Measurements from ENCODE around the gene NEURL2.
"Not testable (repeated sequence)": the region's sequence is repeated elsewhere in the genome, so short reads cannot be mapped to it uniquely, and the experiment has no call there.

NEURL2 gene, protein sequence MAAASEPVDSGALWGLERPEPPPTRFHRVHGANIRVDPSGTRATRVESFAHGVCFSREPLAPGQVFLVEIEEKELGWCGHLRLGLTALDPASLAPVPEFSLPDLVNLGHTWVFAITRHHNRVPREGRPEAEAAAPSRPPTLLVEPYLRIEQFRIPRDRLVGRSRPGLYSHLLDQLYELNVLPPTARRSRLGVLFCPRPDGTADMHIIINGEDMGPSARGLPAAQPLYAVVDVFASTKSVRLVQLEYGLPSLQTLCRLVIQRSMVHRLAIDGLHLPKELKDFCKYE

DNA sequence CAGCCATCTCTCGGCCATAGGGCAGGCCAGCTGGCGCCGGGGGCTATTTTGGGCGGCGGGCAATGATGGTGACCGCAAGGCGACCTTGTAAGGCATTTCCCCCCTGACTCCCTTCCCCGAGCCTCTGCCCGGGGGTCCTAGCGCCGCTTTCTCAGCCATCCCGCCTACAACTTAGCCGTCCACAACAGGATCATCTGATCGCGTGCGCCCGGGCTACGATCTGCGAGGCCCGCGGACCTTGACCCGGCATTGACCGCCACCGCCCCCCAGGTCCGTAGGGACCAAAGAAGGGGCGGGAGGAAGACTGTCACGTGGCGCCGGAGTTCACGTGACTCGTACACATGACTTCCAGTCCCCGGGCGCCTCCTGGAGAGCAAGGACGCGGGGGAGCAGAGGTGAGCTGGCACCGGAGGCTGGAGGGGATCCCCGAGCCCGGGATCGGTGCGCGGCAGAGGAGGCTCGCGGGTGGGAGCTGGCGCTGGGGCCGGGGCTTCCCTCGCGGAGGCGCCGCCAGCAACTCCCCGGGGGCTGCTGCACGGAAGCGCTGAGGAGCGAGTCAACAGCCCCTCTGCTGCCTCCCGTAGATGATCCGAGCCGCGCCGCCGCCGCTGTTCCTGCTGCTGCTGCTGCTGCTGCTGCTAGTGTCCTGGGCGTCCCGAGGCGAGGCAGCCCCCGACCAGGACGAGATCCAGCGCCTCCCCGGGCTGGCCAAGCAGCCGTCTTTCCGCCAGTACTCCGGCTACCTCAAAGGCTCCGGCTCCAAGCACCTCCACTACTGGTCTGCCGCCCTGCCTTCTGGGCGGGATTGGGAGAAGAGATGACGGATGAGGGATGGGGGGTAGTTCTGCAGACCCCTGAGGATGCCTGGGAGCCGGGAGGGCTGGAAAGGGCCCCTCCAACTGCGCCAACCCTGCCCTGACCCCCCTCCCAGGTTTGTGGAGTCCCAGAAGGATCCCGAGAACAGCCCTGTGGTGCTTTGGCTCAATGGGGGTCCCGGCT is at the start of gene NEURL2, which contains the start of gene CTSA:
Gene NEURL2 (minus strand): TSS at position 224 of the 999 bp plus-strand sequence. CDS start 217 bp downstream, at position 7.
Gene CTSA (plus strand): TSS at position 351 of the 999 bp plus-strand sequence. CDS start 234 bp downstream, at position 585.
- DNase-seq (ENCODE audit: low spot score) (peak; percentile 85), FAIRE-seq (no peak)

DNA sequence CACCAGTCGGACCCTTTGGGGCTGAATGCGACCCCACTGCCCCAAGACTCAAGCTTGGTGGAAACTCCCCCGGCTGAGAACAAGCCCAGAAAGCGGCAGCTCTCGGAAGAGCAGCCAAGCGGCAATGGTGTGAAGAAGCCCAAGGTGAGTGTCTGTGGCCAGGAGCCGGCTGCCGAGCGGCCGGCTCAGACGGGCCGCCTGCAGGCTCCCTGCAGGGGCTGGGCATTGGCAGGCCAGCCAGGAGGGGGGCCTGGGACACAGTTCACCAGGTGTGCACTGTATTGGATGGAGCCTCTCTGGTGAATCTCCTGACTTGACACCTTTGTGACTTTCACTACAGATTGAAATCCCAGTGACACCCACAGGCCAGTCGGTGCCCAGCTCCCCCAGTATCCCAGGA is 49.5 kb upstream of the NEURL2 start:
- no peak for DNase-seq (ENCODE audit: low spot score)
- no peak for FAIRE-seq

DNA sequence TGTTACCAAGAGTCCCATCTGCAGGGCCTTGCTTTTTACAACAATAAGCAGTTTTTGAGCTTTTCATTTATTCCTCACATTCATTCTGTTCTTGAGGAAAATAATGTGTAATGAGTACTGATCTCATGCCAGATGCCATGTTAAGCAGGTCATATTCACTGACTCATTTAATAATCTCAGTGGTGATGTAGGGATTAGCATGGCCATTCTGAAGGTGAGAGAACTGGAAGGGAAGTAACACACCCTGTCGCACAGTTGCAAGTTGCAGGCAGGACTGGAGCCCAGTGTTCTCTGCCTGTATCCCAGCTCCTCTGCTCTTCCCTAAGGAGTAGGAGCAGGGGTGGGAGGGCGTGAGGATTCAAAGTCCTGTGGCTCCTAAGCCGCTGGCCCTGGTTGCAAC is 49.0 kb upstream of the NEURL2 start:
- FAIRE-seq (no peak), DNase-seq (ENCODE audit: low spot score) (no peak)

DNA sequence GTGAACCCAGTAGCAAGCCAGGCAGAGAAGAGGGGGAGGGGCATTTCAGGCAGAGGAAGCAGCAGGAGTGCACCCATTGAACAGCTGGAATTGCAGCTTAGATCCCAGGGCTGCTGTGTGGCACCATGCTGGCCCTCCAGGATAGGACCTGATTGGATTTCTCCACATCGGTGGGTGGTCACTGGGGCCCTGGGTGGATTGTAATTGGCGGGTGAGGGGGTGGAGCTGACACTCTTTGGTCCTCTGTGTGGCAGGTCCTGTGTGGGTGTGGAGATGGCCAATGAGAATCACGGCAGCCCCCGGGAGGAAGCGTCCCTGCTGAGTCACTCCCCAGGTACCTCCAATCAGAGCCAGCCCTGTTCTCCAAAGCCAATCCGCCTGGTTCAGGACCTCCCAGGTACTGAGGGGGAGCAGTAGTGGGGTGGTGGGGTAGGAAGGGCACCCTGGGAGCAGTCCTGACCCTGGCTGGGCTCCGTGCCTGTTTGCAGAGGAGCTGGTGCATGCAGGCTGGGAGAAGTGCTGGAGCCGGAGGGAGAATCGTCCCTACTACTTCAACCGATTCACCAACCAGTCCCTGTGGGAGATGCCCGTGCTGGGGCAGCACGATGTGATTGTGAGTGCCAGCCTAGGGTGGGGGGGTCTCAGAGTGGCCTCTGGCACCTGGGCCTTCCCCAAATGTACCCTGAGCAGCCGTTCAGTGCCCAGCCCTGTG is 47.9 kb upstream of the NEURL2 start:
- FAIRE-seq (no peak), DNase-seq (ENCODE audit: low spot score) (no peak)

DNA sequence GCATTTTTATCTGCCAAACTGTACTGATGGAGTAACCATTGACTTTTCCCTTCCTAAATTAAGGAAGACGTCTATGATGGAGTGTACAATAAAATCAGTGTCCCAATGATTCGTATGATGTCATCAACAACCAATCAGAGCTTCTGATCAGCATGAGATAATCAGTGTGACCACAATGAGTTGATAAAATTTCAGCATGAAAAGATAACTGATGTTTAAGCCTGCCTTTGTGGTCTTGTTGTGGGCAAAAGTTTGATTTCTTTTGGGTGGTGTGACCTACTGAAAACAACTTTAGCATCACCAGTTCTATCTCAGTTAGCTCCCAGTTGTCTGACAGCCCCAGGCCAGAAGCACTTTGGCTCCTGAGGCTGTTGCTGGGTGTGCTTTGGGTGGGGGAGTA is 46.8 kb upstream of the NEURL2 start:
- no peak for FAIRE-seq
- DNase-seq (ENCODE audit: low spot score): peak; percentile 24

DNA sequence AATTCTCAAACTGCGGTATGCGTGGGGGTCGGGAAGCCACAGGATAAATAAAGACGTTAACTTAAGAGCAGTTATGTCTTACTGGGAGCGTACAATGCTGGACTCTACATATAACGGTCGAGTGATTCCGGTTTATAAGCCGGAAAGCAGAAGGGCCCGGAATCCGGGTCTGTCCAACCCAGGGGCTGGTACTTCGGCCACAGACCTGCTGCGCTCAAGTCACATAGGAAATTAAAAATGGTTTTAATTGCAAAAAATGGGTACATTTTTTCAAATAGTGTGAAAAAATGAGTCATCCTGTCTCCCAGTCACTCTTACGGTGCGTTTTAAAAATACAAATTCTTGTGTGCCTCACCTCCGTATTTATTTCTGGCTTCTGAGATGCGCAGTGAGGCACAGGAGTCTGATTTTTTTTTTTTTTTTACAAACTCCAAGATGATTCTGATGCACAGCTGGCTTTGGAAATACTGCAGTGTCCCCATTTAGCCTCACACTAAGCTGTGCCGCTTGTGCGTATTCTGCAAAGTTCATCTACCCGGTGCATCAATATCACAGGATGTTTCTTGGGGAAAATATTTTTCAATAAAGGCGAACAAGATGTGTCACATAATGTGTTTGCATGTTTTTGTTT is 44.5 kb upstream of the NEURL2 start:
- FAIRE-seq (no peak), DNase-seq (ENCODE audit: low spot score) (no peak)

DNA sequence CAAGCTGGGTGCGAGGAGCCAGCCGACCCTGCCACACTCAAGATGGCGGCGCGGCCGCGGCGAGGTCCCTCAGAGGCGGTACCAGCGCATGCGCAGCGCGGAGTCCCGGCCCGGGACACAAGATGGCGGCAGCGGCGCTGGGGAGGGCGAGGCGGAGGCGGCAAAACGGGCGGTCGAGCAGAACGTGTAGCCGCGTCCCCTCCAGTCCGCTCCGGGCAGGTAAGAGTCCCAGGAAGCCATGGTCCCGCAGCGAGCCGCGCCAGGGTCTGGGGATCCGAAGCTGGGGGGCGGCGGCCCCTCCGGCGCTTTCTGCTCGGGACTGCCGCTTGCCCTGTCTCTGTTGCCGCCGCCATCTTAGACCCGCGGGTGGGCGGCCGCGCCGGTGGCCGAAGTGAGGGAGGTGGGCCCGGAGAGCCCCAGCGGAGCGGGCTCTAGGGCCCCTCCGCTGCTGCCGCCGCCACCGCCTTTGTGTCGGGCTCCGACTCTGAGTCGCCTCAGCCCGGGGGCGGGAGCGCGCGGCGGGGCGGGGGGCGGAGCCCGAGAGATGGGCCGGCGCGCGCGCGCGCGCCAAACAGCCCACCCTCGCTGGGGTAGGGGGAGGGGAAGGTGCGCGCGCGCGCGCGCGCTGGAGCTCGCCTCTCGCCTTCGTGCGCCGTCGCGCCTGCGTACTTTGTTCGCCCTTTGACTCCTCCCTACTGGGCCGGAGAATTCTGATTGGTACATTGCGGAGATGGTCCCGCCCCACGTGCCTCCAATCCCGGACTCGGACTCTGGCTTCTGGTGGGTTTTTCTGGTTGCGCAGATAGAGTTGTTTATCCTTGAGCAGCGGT is 43.8 kb upstream of the NEURL2 start, which contains the start of gene PCIF1:
Gene PCIF1 (plus strand): TSS at position 98 of the 830 bp plus-strand sequence. CDS start 4,317 bp downstream, outside the sequence.
- DNase-seq (ENCODE audit: low spot score) (peak; percentile 98), FAIRE-seq (peak; percentile 42)

DNA sequence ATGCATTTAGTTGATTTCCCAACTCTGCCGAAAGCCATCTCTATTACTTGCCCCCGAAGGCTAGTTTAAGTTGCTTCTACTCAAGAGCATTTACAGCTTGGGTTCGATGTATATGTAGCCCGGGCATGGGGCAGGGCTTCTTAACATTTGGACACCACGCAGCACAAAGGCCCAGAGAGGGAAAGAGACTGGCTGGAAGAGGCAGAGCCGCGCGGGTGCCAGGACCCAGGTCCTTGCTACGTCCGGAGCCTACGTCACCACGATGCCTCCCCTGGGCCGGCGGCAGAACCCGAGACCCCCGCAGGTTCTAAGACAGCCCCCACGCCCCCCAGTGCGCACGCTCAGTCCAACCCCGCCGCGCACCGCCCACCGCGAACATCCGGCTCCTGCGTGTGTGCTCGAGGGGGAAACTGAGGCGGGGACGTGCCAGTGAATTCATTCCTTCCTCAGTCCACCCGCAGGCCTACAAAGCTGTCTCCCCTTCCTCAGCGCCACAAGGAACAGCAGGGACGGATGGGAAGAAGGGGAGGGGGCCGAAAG is 43.1 kb upstream of the NEURL2 start:
- peak; percentile 9 for DNase-seq (ENCODE audit: low spot score)
- FAIRE-seq: no peak

DNA sequence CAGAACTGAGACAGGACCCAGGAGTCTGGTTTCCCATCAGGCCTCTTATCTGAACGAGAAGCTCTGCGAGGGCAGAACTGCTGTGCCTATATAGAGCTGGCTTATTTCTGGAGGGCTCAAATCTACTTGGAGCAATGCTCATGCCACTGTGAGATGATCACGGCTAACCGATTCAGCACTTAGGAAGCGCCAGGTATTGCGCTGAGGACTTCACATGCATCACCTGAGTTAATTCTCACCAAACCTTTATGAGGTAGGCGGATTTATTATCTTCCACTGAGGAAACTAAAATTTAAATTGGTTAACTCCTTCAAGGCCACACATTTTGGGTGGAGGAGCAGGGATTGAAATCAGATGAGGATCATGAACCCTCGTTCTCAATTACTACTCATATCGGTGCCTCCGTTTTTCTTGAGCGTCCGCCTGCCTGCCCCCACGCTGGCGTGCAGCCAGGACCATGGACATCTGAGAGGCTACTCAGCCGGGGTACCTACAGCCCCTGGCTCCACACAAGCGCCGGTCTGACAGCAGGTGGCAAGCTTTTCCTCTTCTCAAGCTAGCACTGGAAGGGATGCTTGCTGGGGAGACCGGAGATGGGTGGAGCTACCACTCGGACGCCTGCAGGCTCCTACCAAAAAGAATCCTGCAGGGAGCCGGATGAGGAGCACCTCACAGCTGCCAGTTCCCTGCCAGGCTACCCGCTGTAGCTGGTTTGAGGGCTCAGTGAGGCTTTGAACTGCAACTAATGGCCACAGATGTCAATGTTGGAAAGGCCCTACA is 42.4 kb upstream of the NEURL2 start:
- DNase-seq (ENCODE audit: low spot score) (peak; percentile 75), FAIRE-seq (no peak)

DNA sequence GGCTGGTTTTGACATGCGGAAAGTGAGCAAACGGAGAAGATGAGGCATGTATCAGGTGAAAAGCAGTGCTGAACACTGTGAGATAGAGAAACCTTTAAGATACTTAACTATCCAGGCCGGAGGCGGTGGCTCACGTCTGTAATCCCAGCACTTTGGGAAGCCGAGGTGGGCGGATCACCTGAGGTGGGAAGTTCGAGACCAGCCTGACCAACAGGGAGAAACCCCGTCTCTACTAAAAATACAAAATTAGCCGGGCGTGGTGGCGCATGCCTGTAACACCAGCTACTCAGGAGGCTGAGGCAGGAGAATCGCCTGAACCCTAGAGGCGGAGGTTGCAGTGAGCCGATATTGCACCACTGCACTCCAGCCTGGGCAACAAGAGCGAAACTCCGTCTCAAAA is 40.7 kb upstream of the NEURL2 start:
- not testable (repeated sequence) for FAIRE-seq; DNase-seq (ENCODE audit: low spot score)

DNA sequence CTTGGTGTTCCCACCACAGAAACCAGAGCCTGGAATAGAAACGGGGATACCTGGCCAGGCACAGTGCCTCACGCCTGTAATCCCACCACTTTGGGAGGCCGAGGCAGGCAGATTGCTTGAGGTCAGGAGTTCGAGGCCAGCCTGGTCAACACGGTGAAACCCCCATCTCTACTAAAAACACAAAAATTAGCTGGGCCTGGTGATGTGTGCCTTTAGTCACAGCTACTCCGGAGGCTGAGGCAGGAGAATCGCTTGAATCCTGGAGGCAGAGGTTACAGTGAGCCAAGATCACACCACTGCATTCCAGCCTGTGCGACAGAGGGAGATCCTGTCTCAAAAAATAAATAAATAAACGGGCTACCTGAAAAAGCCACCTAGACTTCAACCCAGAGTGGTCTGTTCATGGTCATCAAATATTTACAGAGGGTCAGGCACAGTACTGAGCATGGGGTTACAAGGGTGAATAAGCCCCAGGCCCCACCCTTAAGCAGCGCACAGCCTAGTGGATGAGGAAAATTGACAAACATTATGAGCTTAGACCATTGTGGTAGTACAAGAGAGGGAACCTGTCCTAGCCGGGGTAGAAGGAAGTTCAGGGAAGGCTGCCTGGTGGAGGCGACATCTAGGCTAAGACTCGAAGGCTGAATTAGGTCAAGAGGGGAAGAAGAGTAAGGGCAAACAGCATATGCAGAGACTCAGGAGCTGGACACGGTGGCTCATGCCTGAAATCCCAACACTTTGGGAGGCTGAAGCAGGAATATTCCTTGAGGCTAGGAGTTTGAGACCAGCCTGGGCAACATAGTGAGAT is 36.3 kb upstream of the NEURL2 start:
- no peak for FAIRE-seq
- no peak for DNase-seq (ENCODE audit: low spot score)

DNA sequence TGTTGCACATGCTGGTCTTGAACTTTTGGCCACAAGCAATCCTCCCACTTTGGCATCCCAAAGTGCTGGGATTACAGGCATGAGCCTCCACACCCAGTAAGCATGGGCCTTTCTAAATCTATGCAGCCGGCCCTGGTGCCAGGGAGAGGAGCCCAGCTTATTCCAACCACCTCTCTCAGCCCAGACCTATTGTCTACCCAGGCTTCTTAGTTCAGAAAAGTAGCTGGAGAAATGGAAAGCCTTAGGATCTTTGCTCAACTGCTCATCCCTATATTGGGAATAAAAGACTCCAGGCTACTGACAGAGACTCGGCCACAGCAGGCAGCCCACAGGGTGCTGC is 35.7 kb upstream of the NEURL2 start:
- no peak for FAIRE-seq

DNA sequence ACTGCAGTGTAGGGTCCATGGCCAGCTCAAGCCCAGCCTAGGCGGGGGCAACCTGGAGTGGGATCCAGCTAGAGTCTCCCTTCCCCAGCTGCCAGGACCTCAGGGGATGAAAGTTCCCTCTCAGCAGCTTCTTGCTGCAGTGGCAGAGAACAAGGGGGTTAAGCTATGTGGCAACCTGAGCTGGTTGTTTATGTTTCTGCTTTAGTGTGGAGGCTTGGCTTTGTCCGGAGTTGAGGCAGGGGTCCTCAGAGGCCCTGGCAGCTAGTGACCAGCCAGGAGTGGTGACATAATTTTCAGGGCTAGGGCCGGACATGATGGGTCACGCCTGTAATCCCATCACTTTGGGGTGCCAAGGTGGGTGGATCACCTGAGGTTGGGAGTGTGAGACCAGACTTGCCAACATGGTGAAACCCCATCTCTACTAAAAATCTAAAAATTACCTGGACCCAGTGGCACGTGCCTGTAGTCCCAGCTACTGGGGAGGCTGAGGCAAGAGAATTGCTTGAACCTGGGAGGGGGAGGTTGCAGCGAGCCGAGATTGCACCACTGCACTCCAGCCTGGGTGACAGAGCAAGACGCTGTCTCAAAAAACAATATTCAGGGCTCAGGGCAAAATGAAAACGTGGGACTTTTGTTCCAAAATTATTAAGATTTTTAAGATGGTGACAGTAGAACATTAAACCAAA is 35.0 kb upstream of the NEURL2 start:
- no peak for FAIRE-seq
- no peak for DNase-seq (ENCODE audit: low spot score)

More for the DNA sequence above, 35.7 kb upstream of the NEURL2 start:
- DNase-seq (ENCODE audit: low spot score): no peak

DNA sequence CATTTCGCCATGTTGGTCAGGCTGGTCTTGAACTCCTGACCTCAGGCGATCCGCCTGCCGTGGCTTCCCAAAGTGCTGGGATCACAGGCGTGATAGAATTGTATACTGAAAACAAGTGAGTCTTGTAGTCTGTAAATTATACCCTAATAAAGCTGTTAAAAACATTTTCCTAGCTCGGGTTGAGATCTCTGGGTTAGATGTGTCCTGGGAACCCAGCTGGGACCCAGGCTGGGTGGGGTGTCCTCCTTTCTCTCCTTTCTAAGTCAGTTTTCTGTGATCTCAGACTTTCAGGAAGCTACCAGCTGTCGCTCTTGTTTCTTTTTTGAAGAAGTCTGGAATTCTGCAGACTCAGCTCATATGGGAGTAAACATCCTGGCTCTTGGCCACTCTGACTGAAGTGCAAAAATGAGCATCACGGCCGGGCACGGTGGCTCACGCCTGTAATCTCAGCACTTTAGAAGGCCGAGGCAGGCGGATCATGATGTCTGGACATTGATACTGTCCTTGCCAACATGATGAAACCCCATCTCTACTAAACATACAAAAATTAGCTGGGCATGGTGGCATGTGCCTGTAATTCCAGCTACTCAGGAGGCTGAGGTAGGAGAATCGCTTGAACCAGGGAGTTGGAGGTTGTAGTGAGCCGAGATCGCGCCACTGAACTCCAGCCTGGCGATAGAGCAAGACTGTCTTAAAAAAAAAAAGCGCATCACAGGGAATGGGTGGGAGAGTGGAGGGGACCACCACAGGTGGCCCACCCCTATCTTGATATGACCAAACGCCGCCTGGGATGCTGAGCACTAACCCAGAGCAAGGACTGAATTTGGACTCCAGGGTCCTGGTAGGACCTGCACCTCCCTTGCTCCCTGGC is 33.6 kb upstream of the NEURL2 start:
- DNase-seq (ENCODE audit: low spot score) (no peak), FAIRE-seq (no peak)

DNA sequence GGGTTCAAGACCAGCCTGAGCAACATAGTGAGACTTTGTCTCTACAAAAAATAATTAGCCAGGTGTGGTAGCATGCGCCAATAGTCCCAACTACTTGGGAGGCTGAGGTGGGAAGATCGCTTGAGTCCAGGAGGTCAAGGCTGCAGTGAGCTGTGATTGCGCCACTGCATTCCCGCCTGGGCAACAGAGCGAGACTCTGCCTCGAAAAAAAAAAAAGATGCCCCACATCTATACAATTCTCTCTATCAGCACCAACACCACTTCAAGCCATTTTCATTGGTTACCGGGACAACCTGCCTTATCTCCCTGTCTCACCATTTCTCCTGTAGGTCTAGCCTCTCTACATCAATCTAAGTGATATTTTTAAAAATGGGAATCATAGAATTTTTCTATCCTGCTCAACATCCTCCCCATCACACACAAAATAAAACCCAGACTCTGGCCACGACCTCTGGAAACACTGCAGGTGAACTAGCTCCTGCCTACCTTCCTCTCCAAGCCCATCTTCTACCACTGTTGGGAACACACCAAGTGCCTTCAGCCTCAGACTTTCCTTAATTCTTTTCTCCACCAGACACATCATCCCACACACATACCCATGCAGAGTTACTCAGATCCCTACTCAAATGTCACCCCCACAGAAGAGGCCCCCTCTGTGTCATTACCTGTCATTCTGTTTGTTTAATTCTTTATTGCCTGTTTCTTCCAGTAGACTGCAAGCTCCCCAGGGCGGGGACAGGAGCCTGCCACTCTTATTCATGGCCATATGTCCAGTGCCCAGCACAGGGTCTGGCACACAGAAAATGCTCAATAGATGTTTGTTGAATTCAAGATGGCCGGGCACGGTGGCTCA is 30.6 kb upstream of the NEURL2 start:
- FAIRE-seq: no peak

More for the DNA sequence above, 30.6 kb upstream of the NEURL2 start:
- no peak for DNase-seq (ENCODE audit: low spot score)
